ENCODE measurements around the gene HSPB2. TPM values are rescaled to one million over a fixed set of nuclear protein-coding genes. Genes with fewer than 3 reads are reported as not detected.
A peak's percentile ranks its signal among the peaks of the same experiment; 100 is the strongest.

Gene HSPB2
- total and polyA plus RNA-seq, 10 of the 15 experiments (the other 5 are each of a cell fraction or from before 2014, with no cell fraction given), result not detected

- no peak for TF ChIP-seq ZBTB4 (CRISPR knock-in tag; IDR thresholded peaks at IDR 0.05)
Measured at GRCh38 chr11:111935317-111936039, 22.9 kb downstream of the HSPB2 start (continued).

- no peaks in the 10 kb centered on the region for H3K9me3 ChIP-seq (replicated peaks; ENCODE audit: control insufficient read depth, insufficient read depth, low read length)
- ChIA-PET RAD21 (ENCODE audit: unreplicated experiment) (interaction anchor here (1.2 to 10.8 kb wide), 3 partner anchors 10 to 128 kb away, joined by 3 to 109 read pairs (median 9); no protein-coding TSS in a partner anchor), POLR2A (interaction anchor here (1.6 kb wide), 1 partner anchor 10 kb away, joined by 6 read pairs; no protein-coding TSS in a partner anchor), SMC1A (ENCODE audit: uncharacterized antibody, unreplicated experiment) (interaction anchor here (1.0 to 4.5 kb wide), 7 partner anchors 9 to 149 kb away, joined by 3 to 30 read pairs (median 4); no protein-coding TSS in a partner anchor), CTCF (interaction anchor here (0.7 to 9.2 kb wide), 5 partner anchors 9 to 344 kb away, joined by 3 to 180 read pairs (median 5); no protein-coding TSS in a partner anchor)
- in situ Hi-C loops (cut with MboI), result loop anchor here (10.0 kb wide), 1 partner anchor 339 kb away; no protein-coding TSS in a partner anchor
- H3K27ac ChIP-seq (ENCODE audit: control insufficient read depth, insufficient read depth), result no peak overlapping the region
- no TSS peak for BruUV-seq (replicated peaks)
- H3K4me3 ChIP-seq, result 0 out of 2 replicates have a peak overlapping the region, but pooled peaks have one; percentile 72
- TF ChIP-seq JUNB (IDR thresholded peaks at IDR 0.05) (no peak), E2F8 (IDR thresholded peaks at IDR 0.05; ENCODE audit: low read depth, partially characterized antibody) (no peak), TCF12 (IDR thresholded peaks at IDR 0.05; ENCODE audit: low read depth, low read length) (no peak), BCL11A (IDR thresholded peaks at IDR 0.05; ENCODE audit: low read depth, low read length) (no peak), IKZF2 (IDR thresholded peaks at IDR 0.05) (no peak), SREBF2 (IDR thresholded peaks at IDR 0.05; ENCODE audit: low read length) (no peak), PAX8 (IDR thresholded peaks at IDR 0.05) (no peak), NR2F1 (conservative IDR thresholded peaks at IDR 0.05) (no peak), ASH2L (IDR thresholded peaks at IDR 0.05; ENCODE audit: borderline replicate concordance, low read depth) (no peak), MAX (IDR thresholded peaks at IDR 0.05; ENCODE audit: low read depth, low read length) (no peak), PML (IDR thresholded peaks at IDR 0.05; ENCODE audit: low read length) (no peak)
- H3K4me1 ChIP-seq (ENCODE audit: control insufficient read depth, insufficient read depth, low read length), result peaks cover 22% of the 10 kb centered on the region
- H3K36me3 ChIP-seq (ENCODE audit: control insufficient read depth in 2 of 2, insufficient read depth in 2 of 2, low read length in 1 of 2), result no peaks in the 10 kb centered on the region
- peak overlapping the region; percentile 80; the same call in 1 of the 2 replicates for H3K4me2 ChIP-seq (ENCODE audit: control insufficient read depth, insufficient read depth)
- H4K20me1 ChIP-seq (ENCODE audit: control insufficient read depth, insufficient read depth), result no peaks in the 10 kb centered on the region
- intact Hi-C loops (cut with micrococcal nuclease; ENCODE audit: unreplicated experiment), result loop anchor here (10.0 kb wide), 1 partner anchor 239 kb away; the partner anchor contains the start of gene BCO2
- DNase-seq (ENCODE audit: low read depth, low spot score) (no peak), FAIRE-seq (no peak), ATAC-seq (no peak)
- 0 out of 4 replicates have a peak, but pooled peaks cover 0 to 1% of the 10 kb centered on the region in 2 experiments for H3K27me3 ChIP-seq (replicated peaks in 1 of 2; ENCODE audit: control insufficient read depth in 2 of 2, insufficient read depth in 2 of 2, low read length in 1 of 2)
- no peak overlapping the region for H2AFZ ChIP-seq (ENCODE audit: control insufficient read depth, low read depth, low read length)
- WGBS (ENCODE audit: insufficient coverage, insufficient replicate concordance, low lambda C conversion rate, missing lambda C conversion rate), result 82% methylated on average over 3 of the region's 3 CpGs
- H3K9ac ChIP-seq (ENCODE audit: control insufficient read depth, insufficient read depth, low read length), result no peak overlapping the region
- H3K79me2 ChIP-seq (ENCODE audit: control insufficient read depth, insufficient read depth, low read length), result no peaks in the 10 kb centered on the region
Measured at GRCh38 chr11:111936040-111936540, 23.6 kb downstream of the HSPB2 start.
